GM23248 (cell line): Measurements from ENCODE around the gene ST13. TPM values are rescaled to one million over a fixed set of nuclear protein-coding genes. Genes with fewer than 3 reads are reported as not detected.

Source experiments
- DNase-seq: peaks from one replicate; pipeline ENCODE4 v3.0.0-alpha.2; 2015
- H2AFZ ChIP-seq: fragments of 200-600 bp; sonication (generic); 2 replicates; pipeline ENCODE4 v1.6.1; 2016; ENCODE audit warnings: antibody characterized with exemption
- H3F3A ChIP-seq: fragments of 200-600 bp; sonication (generic); 2 replicates; pipeline ENCODE4 v1.6.1; 2016; ENCODE audit warnings: mild to moderate bottlenecking, antibody characterized with exemption, mixed run types; ENCODE audit not compliant: insufficient read depth
- H3K27ac ChIP-seq: fragments of 200-600 bp; sonication (generic); 2 replicates; pipeline ENCODE4 v1.5.1; 2016; ENCODE audit warnings: mild to moderate bottlenecking
- H3K27me3 ChIP-seq: fragments of 200-600 bp; sonication (generic); replicated peaks from 2 replicates; pipeline ENCODE4 v1.6.1; 2016; ENCODE audit warnings: mild to moderate bottlenecking; ENCODE audit not compliant: insufficient read depth
- H3K36me3 ChIP-seq: fragments of 200-600 bp; sonication (generic); 2 replicates; pipeline ENCODE4 v1.6.1; 2016; ENCODE audit warnings: low read depth, mild to moderate bottlenecking
- H3K4me1 ChIP-seq: fragments of 200-600 bp; sonication (generic); 2 replicates; pipeline ENCODE4 v1.6.1; 2016; ENCODE audit warnings: mild to moderate bottlenecking; ENCODE audit not compliant: insufficient read depth
- H3K4me2 ChIP-seq: fragments of 200-600 bp; sonication (generic); one replicate; pipeline ENCODE4 v1.6.1; 2016; ENCODE audit warnings: mild to moderate bottlenecking; ENCODE audit not compliant: unreplicated experiment
- H3K4me3 ChIP-seq: fragments of 200-600 bp; sonication (generic); 2 replicates; pipeline ENCODE4 v1.5.1; 2016; ENCODE audit warnings: mild to moderate bottlenecking
- H3K79me2 ChIP-seq: fragments of 200-600 bp; sonication (generic); 2 replicates; pipeline ENCODE4 v1.6.1; 2016; ENCODE audit warnings: mild to moderate bottlenecking; ENCODE audit not compliant: insufficient read depth
- H3K9ac ChIP-seq: fragments of 200-600 bp; sonication (generic); 2 replicates; pipeline ENCODE4 v1.6.1; 2016; ENCODE audit warnings: mild to moderate bottlenecking
- H3K9me2 ChIP-seq: fragments of 200-600 bp; sonication (generic); 2 replicates; pipeline ENCODE4 v1.6.1; 2016; ENCODE audit warnings: mixed run types, mild to moderate bottlenecking, moderate library complexity; ENCODE audit not compliant: insufficient read depth
- H3K9me3 ChIP-seq: fragments of 200-600 bp; sonication (generic); one replicate; pipeline ENCODE4 v1.6.1; 2017; ENCODE audit warnings: low read depth
- H4K20me1 ChIP-seq: fragments of 200-600 bp; sonication (generic); 2 replicates; pipeline ENCODE4 v1.6.0; 2016; ENCODE audit not compliant: insufficient read depth
- EZH2 ChIP-seq: fragments of 200-600 bp; sonication (generic); IDR thresholded peaks from 2 replicates; pipeline ENCODE4 v1.6.1; 2018; ENCODE audit warnings: antibody characterized with exemption, mild to moderate bottlenecking; ENCODE audit not compliant: insufficient read depth, poor library complexity, severe bottlenecking
- EZH2phosphoT487 ChIP-seq: fragments of 200-600 bp; sonication (generic); IDR thresholded peaks from 2 replicates; pipeline ENCODE4 v1.6.1; 2018; ENCODE audit warnings: antibody characterized with exemption, moderate library complexity, mild to moderate bottlenecking, low read depth; ENCODE audit not compliant: insufficient read depth
- WGBS, 2 experiments: methylation state at CpG; one replicate each; pipeline ENCODE4 v1.1.6; 2015 to 2017; ENCODE audit warnings: low lambda C conversion rate in 2 of 2, low coverage in 1 of 2; ENCODE audit errors: missing lambda C conversion rate in 2 of 2; 5-methylcytosine and 5-hydroxymethylcytosine counted together
- in situ Hi-C: fragments of 300-500 bp; cut with MboI; formaldehyde crosslinking; loops from 2 replicates; pipeline ENCODE4 v1.15.0; 2020
- polyA plus RNA-seq: library from polyadenylated mRNA; unstranded; fragments of >200 nt; fragmentation: Nextera tagmentation; extraction: Ambion mirVana; gene quantifications from 2 replicates; pipeline ENCODE4 v1.2.1, GENCODE V29; 2016
- total RNA-seq: library from RNA; depleted of rRNA; stranded (reverse); fragments of >200 nt; shearing (Covaris generic); gene quantifications from 2 replicates; pipeline ENCODE4 v1.2.3, GENCODE V29; 2014

The ST13 gene
- total and polyA plus RNA-seq, 2 experiments from 2014 or later: 141 to 161 TPM

DNA sequence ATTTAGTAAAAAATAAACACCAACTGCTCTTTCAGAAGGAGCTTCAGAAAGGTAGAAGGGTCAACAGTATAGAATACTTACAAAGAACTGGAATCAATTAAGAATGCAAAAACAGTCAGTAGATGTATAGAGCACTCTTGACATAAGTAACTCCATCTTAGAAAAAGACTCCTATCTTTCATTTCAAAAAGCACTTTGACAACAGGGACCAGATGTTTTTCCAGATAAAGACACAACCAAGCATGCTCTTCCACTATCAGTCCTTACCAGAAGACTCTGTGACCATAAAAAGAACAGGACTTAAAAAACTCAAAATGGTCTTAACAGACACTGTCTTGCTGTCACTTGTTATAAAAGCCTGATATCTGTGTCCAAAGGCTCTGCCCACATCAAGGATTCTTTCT is 42.5 kb downstream of the ST13 start:
- H3K9ac ChIP-seq: no peak overlapping the region
- no peak for TF ChIP-seq EZH2
- no peak for TF ChIP-seq EZH2phosphoT487
- no peaks in the 10 kb centered on the region for H3K9me3 ChIP-seq
- DNase-seq: no peak
- H3K4me3 ChIP-seq: no peak overlapping the region
- no peaks in the 10 kb centered on the region for H3K9me2 ChIP-seq
- H4K20me1 ChIP-seq: no peaks in the 10 kb centered on the region
- H3F3A ChIP-seq: no peaks in the 10 kb centered on the region
- in situ Hi-C loops: no loop called here
- H3K4me2 ChIP-seq: no peak overlapping the region
- H2AFZ ChIP-seq: no peak overlapping the region
- H3K36me3 ChIP-seq: no peaks in the 10 kb centered on the region
- H3K4me1 ChIP-seq: peaks cover 14% of the 10 kb centered on the region
- H3K27me3 ChIP-seq: no peaks in the 10 kb centered on the region
- no peak overlapping the region for H3K27ac ChIP-seq
- H3K79me2 ChIP-seq: peaks cover 98% of the 10 kb centered on the region

- Histone ChIP-seq H3K9me3 (no peaks in the 10 kb centered on the region), H3K4me2 (peak overlapping the region; percentile 7), H4K20me1 (no peaks in the 10 kb centered on the region), H2AFZ (no peak overlapping the region), H3K27ac (peak overlapping the region; percentile 6; the same call in 1 of the 2 replicates), H3K27me3 (no peaks in the 10 kb centered on the region), H3K79me2 (peaks cover 98% of the 10 kb centered on the region), H3K4me3 (no peak overlapping the region), H3K9ac (no peak overlapping the region), H3K36me3 (peaks cover 4% of the 10 kb centered on the region; the same call in 1 of the 2 replicates), H3K9me2 (no peaks in the 10 kb centered on the region), H3F3A (0 out of 2 replicates have a peak, but pooled peaks cover 5% of the 10 kb centered on the region), H3K4me1 (0 out of 2 replicates have a peak, but pooled peaks cover 6% of the 10 kb centered on the region)
- no peak for TF ChIP-seq EZH2phosphoT487
- TF ChIP-seq EZH2: no peak
- in situ Hi-C loops: no loop called here
- no peak for DNase-seq
- WGBS, 2 experiments: 59 to 67% methylated on average over 6 of the region's 6 CpGs
Observed at GRCh38 chr22:40808018-40808841, 48.2 kb downstream of the ST13 start.

DNA sequence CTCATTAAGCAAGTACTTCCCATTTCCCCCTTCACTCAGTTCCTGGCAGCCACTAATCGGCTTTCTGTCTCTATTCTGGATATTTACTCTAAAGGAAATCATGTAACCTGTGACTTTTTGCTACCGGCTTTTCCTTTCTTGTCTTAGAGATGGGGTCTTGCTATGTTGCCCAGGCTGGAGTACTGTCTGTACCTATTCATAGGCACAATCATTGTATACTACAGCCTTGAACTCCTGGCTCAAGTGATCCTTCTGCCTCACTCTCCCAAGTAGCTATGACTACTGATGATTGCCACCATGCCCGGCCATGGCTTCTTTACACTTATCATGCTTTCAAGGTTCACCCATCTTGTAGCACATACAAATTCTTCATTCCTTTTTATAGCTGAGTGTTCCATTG is 49.7 kb downstream of the ST13 start:
- peaks cover 4% of the 10 kb centered on the region; the same call in 1 of the 2 replicates for H3K36me3 ChIP-seq
- H3K4me2 ChIP-seq: no peak overlapping the region
- no peaks in the 10 kb centered on the region for H3K9me3 ChIP-seq
- H3K79me2 ChIP-seq: peaks cover 91% of the 10 kb centered on the region
- no peaks in the 10 kb centered on the region for H3K27me3 ChIP-seq
- no peaks in the 10 kb centered on the region for H4K20me1 ChIP-seq
- H3F3A ChIP-seq: 0 out of 2 replicates have a peak, but pooled peaks cover 5% of the 10 kb centered on the region
- no peaks in the 10 kb centered on the region for H3K9me2 ChIP-seq
- WGBS, 2 experiments: 97 to 98% methylated on average over 3 of the region's 3 CpGs
- no peak overlapping the region for H2AFZ ChIP-seq
- in situ Hi-C loops: no loop called here
- H3K4me1 ChIP-seq: 0 out of 2 replicates have a peak, but pooled peaks cover 6% of the 10 kb centered on the region
- TF ChIP-seq EZH2phosphoT487: no peak
- no peak for TF ChIP-seq EZH2
- H3K27ac ChIP-seq: no peak overlapping the region
- H3K4me3 ChIP-seq: no peak overlapping the region
- no peak overlapping the region for H3K9ac ChIP-seq
- DNase-seq: no peak

DNA sequence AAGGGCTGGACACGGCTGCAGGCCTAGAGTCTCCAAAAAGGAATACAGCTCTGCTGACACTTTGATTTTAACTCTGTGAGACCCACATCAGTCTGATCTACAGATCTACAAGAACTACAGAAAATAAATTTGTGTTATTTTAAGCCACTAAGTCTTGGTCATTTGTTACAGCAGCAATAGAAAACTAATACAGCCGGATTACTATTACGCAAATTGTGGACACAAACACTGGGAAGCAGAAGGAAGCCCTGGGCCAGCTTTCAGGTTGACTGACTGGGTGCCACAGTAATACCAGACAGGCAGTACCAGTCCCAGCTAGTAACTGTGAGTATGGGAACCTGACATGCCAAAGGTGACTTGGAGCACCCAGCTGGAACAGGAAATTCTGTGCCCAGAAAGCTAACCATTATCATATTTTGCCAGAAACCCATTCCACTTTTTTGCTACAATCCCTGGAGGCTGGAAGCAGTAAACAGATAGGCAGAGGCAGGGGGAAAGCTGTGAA is 50.7 kb downstream of the ST13 start:
- in situ Hi-C loops: no loop called here
- 94 to 96% methylated on average over 3 of the region's 3 CpGs for WGBS, 2 experiments

More for the DNA sequence above, 50.7 kb downstream of the ST13 start:
- Histone ChIP-seq H3K4me2 (no peak overlapping the region), H3K9me2 (no peaks in the 10 kb centered on the region), H3K9me3 (no peaks in the 10 kb centered on the region), H3K4me1 (0 out of 2 replicates have a peak, but pooled peaks cover 6% of the 10 kb centered on the region), H3K36me3 (peaks cover 4% of the 10 kb centered on the region; the same call in 1 of the 2 replicates), H3F3A (0 out of 2 replicates have a peak, but pooled peaks cover 5% of the 10 kb centered on the region), H3K4me3 (no peak overlapping the region), H3K27ac (no peak overlapping the region), H3K79me2 (peaks cover 81% of the 10 kb centered on the region), H2AFZ (no peak overlapping the region), H3K27me3 (no peaks in the 10 kb centered on the region), H3K9ac (no peak overlapping the region), H4K20me1 (no peaks in the 10 kb centered on the region)
- no peak for DNase-seq
- TF ChIP-seq EZH2 (no peak), EZH2phosphoT487 (no peak)
